ENCODE measurements around the gene PLCG2. TPM values are rescaled to one million over a fixed set of nuclear protein-coding genes. Genes with fewer than 3 reads are reported as not detected.

The PLCG2 gene
- 4.5 and 6.1 TPM in 2 replicates for total RNA-seq

DNA sequence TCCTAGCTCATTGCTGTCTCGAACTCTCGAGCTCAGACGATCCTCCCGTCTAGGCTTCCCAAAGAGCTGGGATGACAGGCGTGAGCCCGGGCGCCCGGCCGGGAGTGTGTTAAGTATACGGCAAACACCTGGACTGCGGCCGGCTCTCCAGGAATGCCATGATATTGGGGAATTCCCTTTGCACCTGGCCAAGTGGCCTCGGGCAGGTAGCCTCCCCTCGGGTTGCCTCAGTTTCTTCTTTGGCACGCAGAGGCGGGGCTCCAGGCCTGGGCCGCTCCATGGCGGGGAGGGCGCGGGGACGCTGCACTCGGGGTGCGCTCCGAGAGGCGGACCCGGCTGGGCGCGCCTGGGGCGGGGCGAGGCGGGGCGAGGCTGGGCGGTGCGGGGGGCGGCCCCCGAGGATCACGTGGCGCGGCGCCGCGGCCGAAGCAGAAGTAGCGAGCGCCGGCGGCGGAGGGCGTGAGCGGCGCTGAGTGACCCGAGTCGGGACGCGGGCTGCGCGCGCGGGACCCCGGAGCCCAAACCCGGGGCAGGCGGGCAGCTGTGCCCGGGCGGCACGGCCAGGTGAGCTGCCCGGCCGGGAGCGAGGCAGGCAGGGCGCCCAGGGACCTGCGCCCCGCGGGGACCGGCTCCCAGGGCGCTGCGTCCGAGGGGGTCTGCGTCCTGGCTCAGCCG, at the start of gene PLCG2:
Gene PLCG2 (plus strand): TSS at position 431 of the 675 bp plus-strand sequence. CDS start 6,699 bp downstream, outside the sequence.

DNA sequence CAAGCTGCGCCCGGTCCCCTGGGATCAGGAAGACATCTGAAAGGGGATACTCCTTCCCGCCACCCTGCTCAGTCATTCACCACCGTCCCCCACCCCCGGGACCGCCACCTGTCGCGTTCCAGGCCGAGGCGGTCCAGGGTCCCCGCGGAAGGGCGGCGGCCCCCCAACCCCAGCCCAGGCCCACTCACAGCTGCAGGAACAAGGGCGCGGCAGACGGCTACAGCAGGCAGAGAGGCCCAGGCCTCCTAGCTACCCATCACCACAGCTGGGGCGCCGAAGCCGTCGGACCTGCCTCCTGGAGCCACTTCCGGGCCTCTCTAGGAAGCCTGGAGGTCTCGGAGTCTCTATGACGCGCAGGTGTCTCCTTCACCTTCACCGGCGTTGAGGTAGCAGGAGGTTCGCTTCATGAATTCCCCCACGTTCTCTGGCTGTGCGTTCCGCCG, 232.1 kb downstream of the PLCG2 start, which contains the start of gene SDR42E1:
Gene SDR42E1 (minus strand): TSS at position 272 of the 443 bp plus-strand sequence. CDS start 10,612 bp downstream, outside the sequence.

Other genes with a start within 250 kb of the PLCG2 start
- gene SDR42E1, start 232.2 kb downstream of the PLCG2 start, total RNA-seq: 0.36 and 0.66 TPM in 2 replicates